IPS-20b (cell line): ENCODE measurements around the gene STRA6.
A peak's percentile ranks its signal among the peaks of the same experiment; 100 is the strongest.

Experiments used
- H3K27ac ChIP-seq: one replicate; pipeline ENCODE4 v1.5.1; 2013; ENCODE audit warnings: low read length
- H3K27me3 ChIP-seq: 2 replicates; pipeline ENCODE4 v1.6.1; 2013; ENCODE audit warnings: mild to moderate bottlenecking, low read length, inconsistent platforms; ENCODE audit not compliant: insufficient read depth
- H3K36me3 ChIP-seq: 2 replicates; pipeline ENCODE4 v1.6.1; 2013; ENCODE audit warnings: low read depth, mild to moderate bottlenecking, inconsistent platforms, low read length, moderate library complexity; ENCODE audit not compliant: insufficient read depth
- H3K4me1 ChIP-seq: 2 replicates; pipeline ENCODE4 v1.6.1; 2013; ENCODE audit warnings: mild to moderate bottlenecking, control low read depth, inconsistent platforms, low read length, moderate library complexity; ENCODE audit not compliant: insufficient read depth
- H3K4me3 ChIP-seq: 2 replicates; pipeline ENCODE4 v1.5.1; 2013; ENCODE audit warnings: mild to moderate bottlenecking, low read length, inconsistent platforms
- H3K9ac ChIP-seq: 2 replicates; pipeline ENCODE4 v1.6.1; 2013; ENCODE audit warnings: low read depth, mild to moderate bottlenecking, inconsistent platforms, low read length, moderate library complexity
- H3K9me3 ChIP-seq: 2 replicates; pipeline ENCODE4 v1.6.1; 2013; ENCODE audit warnings: mild to moderate bottlenecking, low read depth, low read length, inconsistent platforms; ENCODE audit not compliant: insufficient read depth

The STRA6 gene

GRCh38 chr15:74144153-74144775 is 58.3 kb downstream of the STRA6 start:
- Histone ChIP-seq H3K27ac (no peak overlapping the region), H3K4me3 (no peak overlapping the region), H3K4me1 (peaks cover 27% of the 10 kb centered on the region), H3K27me3 (no peaks in the 10 kb centered on the region), H3K9me3 (no peaks in the 10 kb centered on the region; the same call in 1 of the 2 replicates), H3K36me3 (no peaks in the 10 kb centered on the region), H3K9ac (no peak overlapping the region)

- no peaks in the 10 kb centered on the region for H3K36me3 ChIP-seq
- peaks cover 25% of the 10 kb centered on the region for H3K27me3 ChIP-seq
- peaks cover 34% of the 10 kb centered on the region for H3K4me1 ChIP-seq
- H3K4me3 ChIP-seq, result no peak overlapping the region
- no peak overlapping the region for H3K27ac ChIP-seq
- no peak overlapping the region for H3K9ac ChIP-seq
- no peaks in the 10 kb centered on the region; the same call in 1 of the 2 replicates for H3K9me3 ChIP-seq
These were observed 61.0 kb downstream of the STRA6 start for GRCh38 chr15:74141591-74141990.

GRCh38 chr15:74138642-74139041 is 63.9 kb downstream of the STRA6 start:
- H3K9me3 ChIP-seq, result no peaks in the 10 kb centered on the region
- H3K27me3 ChIP-seq, result peaks cover 51% of the 10 kb centered on the region

GRCh38 chr15:74137537-74137894 is 65.1 kb downstream of the STRA6 start:
- Histone ChIP-seq H3K36me3 (no peaks in the 10 kb centered on the region), H3K4me1 (peaks cover 32% of the 10 kb centered on the region), H3K9me3 (no peaks in the 10 kb centered on the region), H3K4me3 (no peak overlapping the region), H3K9ac (no peak overlapping the region), H3K27me3 (peaks cover 63% of the 10 kb centered on the region), H3K27ac (no peak overlapping the region)

More at GRCh38 chr15:74138642-74139041, 63.9 kb downstream of the STRA6 start:
- Histone ChIP-seq H3K9ac (no peak overlapping the region), H3K4me1 (peaks cover 32% of the 10 kb centered on the region), H3K36me3 (no peaks in the 10 kb centered on the region), H3K27ac (no peak overlapping the region), H3K4me3 (no peak overlapping the region)

GRCh38 chr15:74136814-74137536 is 65.6 kb downstream of the STRA6 start:
- Histone ChIP-seq H3K4me3 (peak overlapping the region; percentile 68), H3K4me1 (peaks cover 32% of the 10 kb centered on the region)

GRCh38 chr15:74136540-74136813 is 66.1 kb downstream of the STRA6 start:
- Histone ChIP-seq H3K4me3 (peak overlapping the region; percentile 68; the same call in 1 of the 2 replicates), H3K27me3 (peaks cover 73% of the 10 kb centered on the region), H3K36me3 (no peaks in the 10 kb centered on the region), H3K9me3 (no peaks in the 10 kb centered on the region), H3K27ac (no peak overlapping the region), H3K9ac (peak overlapping the region; percentile 75; the same call in 1 of the 2 replicates), H3K4me1 (peaks cover 28% of the 10 kb centered on the region)

More at GRCh38 chr15:74136814-74137536, 65.6 kb downstream of the STRA6 start:
- Histone ChIP-seq H3K9ac (peak overlapping the region; percentile 75; the same call in 1 of the 2 replicates), H3K36me3 (no peaks in the 10 kb centered on the region), H3K9me3 (no peaks in the 10 kb centered on the region), H3K27ac (no peak overlapping the region), H3K27me3 (peaks cover 68% of the 10 kb centered on the region)

- Histone ChIP-seq H3K27me3 (peaks cover 87% of the 10 kb centered on the region), H3K9ac (no peak overlapping the region), H3K9me3 (no peaks in the 10 kb centered on the region), H3K36me3 (no peaks in the 10 kb centered on the region), H3K4me3 (no peak overlapping the region), H3K27ac (no peak overlapping the region), H3K4me1 (peaks cover 17% of the 10 kb centered on the region)
These were observed 67.5 kb downstream of the STRA6 start for GRCh38 chr15:74135041-74135565.

- no peaks in the 10 kb centered on the region for H3K9me3 ChIP-seq
- H3K36me3 ChIP-seq, result no peaks in the 10 kb centered on the region
- no peak overlapping the region for H3K9ac ChIP-seq
- H3K4me1 ChIP-seq, result peaks cover 15% of the 10 kb centered on the region
- H3K27me3 ChIP-seq, result peaks cover 93% of the 10 kb centered on the region
- H3K4me3 ChIP-seq, result no peak overlapping the region
- no peak overlapping the region for H3K27ac ChIP-seq
These were observed 68.1 kb downstream of the STRA6 start for GRCh38 chr15:74134387-74135027.

GRCh38 chr15:74133694-74134386 is 68.7 kb downstream of the STRA6 start:
- Histone ChIP-seq H3K9ac (no peak overlapping the region), H3K36me3 (no peaks in the 10 kb centered on the region), H3K27ac (no peak overlapping the region), H3K4me1 (peaks cover 20% of the 10 kb centered on the region), H3K27me3 (peaks cover 97% of the 10 kb centered on the region), H3K9me3 (no peaks in the 10 kb centered on the region), H3K4me3 (no peak overlapping the region)

- peaks cover 97% of the 10 kb centered on the region for H3K27me3 ChIP-seq
These were observed 69.6 kb downstream of the STRA6 start for GRCh38 chr15:74132681-74133651.

More at GRCh38 chr15:74132681-74133651, 69.6 kb downstream of the STRA6 start:
- H3K9ac ChIP-seq, result no peak overlapping the region
- no peaks in the 10 kb centered on the region for H3K9me3 ChIP-seq
- no peaks in the 10 kb centered on the region for H3K36me3 ChIP-seq
- H3K27ac ChIP-seq, result no peak overlapping the region
- peaks cover 25% of the 10 kb centered on the region for H3K4me1 ChIP-seq
- H3K4me3 ChIP-seq, result no peak overlapping the region
